GM21619 (cell line): ENCODE results near the gene NCKAP5L.

Experiments used
- ATAC-seq: cut with Tn5 transposase; IDR thresholded peaks from one replicate; pipeline ENCODE4 v1.9.1; 2021; ENCODE audit not compliant: unreplicated experiment

NCKAP5L gene

GRCh38 chr12:49741882-49742620 is 86.2 kb downstream of the NCKAP5L start:
- ATAC-seq = peak; percentile 52
